Medulla oblongata (tissue), 1 donor: ENCODE results near the gene ANKRD49.

ENCODE experiments used
- DNase-seq: peaks from one replicate; pipeline ENCODE4 v3.0.0-alpha.2; 2015; ENCODE audit errors: extremely low spot score

The ANKRD49 gene

DNA sequence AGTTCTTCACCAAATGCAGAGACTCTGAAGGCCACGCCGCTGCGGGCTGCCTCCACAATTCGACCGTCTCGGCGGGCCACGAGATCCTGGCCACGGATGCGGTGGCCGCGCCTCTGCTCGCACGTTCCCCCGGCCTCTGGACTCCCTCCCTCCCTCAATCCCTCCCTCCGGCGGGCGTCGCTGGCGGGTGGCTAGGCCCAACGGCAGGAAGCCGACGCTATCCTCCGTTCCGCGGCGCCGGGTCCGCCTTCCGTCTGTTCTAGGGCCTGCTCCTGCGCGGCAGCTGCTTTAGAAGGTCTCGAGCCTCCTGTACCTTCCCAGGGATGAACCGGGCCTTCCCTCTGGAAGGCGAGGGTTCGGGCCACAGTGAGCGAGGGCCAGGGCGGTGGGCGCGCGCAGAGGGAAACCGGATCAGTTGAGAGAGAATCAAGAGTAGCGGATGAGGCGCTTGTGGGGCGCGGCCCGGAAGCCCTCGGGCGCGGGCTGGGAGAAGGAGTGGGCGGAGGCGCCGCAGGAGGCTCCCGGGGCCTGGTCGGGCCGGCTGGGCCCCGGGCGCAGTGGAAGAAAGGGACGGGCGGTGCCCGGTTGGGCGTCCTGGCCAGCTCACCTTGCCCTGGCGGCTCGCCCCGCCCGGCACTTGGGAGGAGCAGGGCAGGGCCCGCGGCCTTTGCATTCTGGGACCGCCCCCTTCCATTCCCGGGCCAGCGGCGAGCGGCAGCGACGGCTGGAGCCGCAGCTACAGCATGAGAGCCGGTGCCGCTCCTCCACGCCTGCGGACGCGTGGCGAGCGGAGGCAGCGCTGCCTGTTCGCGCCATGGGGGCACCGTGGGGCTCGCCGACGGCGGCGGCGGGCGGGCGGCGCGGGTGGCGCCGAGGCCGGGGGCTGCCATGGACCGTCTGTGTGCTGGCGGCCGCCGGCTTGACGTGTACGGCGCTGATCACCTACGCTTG is 50.2 kb downstream of the ANKRD49 start, which contains the start of gene FUT4:
Gene FUT4, plus strand, starts transcription at position 227 of the 951 bp plus-strand sequence. Its CDS starts 213 bp downstream, at position 440.
- peak; percentile 86 for DNase-seq

DNA sequence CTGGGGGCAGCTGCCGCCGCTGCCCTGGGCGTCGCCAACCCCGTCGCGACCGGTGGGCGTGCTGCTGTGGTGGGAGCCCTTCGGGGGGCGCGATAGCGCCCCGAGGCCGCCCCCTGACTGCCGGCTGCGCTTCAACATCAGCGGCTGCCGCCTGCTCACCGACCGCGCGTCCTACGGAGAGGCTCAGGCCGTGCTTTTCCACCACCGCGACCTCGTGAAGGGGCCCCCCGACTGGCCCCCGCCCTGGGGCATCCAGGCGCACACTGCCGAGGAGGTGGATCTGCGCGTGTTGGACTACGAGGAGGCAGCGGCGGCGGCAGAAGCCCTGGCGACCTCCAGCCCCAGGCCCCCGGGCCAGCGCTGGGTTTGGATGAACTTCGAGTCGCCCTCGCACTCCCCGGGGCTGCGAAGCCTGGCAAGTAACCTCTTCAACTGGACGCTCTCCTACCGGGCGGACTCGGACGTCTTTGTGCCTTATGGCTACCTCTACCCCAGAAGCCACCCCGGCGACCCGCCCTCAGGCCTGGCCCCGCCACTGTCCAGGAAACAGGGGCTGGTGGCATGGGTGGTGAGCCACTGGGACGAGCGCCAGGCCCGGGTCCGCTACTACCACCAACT is 51.0 kb downstream of the ANKRD49 start:
- DNase-seq, result no peak

- DNase-seq, result no peak
These were observed 51.7 kb downstream of the ANKRD49 start for GRCh38 chr11:94545264-94546161.

DNA sequence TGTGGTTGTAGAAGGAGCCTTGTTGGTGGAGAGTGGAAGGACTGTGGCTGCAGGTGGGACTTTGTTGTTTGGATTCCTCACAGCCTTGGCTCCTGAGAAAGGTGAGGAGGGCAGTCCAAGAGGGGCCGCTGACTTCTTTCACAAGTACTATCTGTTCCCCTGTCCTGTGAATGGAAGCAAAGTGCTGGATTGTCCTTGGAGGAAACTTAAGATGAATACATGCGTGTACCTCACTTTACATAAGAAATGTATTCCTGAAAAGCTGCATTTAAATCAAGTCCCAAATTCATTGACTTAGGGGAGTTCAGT is 52.3 kb downstream of the ANKRD49 start:
- no peak for DNase-seq

DNA sequence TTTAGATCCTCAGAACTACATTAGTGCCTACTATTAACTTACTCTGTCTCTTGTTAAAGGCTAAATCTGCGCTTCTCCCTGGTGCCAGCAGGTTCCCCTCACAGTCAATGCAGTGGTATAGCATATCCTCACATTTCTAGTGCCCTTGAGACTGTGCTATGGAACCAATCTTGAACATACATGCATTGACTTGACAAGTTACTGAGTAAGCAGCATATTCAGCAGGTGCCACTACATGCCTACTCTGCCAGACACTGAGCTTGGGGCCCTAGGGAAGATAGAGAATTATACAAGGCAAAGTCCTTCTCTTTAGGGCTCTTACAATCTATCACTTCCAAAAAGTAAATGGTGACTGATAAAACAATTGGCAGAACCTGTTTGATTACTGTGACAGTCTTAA is 53.1 kb downstream of the ANKRD49 start:
- DNase-seq, result no peak

GRCh38 chr11:94549146-94549545 is 55.4 kb downstream of the ANKRD49 start:
- DNase-seq, result no peak
